Stimulated activated CD8-positive, alpha-beta memory T cell treated with anti-CD3 and anti-CD28 coated beads, Interleukin-4, amount 100 ng/mL, for 48 hours (primary cell): Measurements from ENCODE around the gene TRERF1.

Experiments used
- DNase-seq: peaks from one replicate; pipeline ENCODE4 v3.0.0-alpha.2; 2020

The TRERF1 gene

DNA sequence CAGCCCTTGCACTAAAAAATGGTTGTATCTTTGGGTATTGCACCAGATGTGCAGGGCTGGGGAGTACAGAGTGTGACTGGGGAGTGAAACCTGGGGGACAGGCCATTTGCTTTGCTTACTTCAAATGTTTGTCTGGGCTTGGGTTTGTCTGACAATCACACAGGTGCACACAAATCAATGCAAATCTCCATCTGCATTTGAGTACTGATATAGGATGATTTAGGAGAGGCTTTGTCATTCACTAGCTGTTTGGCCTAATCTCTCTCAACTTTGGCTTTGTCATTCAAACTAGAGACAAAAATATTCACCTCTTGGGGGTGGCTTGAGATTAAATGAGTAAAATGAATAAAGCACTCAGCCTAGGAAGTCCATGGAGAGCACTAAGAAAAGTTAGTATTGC lies 274.7 kb downstream of the TRERF1 start:
- DNase-seq, result no peak

DNA sequence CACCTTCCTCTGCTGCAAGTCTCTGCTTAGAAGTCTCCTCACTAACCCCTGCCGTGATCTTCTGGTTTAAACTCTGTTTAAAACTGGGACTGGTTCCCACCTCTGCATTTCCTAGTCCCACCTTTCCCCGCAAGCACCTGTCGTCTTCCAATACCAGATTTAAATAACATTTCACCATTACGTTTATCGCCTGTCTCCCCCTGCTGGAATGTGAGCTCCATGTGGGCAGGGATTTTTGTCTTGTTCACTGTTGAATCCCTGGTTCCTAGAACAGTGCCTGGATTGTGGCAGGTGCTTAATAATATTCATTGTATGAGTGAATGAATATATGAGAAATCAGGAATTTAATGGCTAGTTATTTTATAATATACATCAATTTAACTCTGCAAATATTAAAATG lies 275.9 kb downstream of the TRERF1 start:
- DNase-seq, result no peak
